Activated T-helper 2 cell treated with anti-CD3 and anti-CD28 coated beads, Interferon-gamma antibody, Interleukin-2, Interleukin-4, amounts not matched to agents 10 μg/mL and 5 μg/mL and 100 μg/mL, durations not matched to agents 14 hours and 24 hours and 36 hours (primary cell): ENCODE data around the gene NUDT6. TPM values are rescaled to one million over a fixed set of nuclear protein-coding genes. Genes with fewer than 3 reads are reported as not detected.
"Not testable (repeated sequence)": the region's sequence is repeated elsewhere in the genome, so short reads cannot be mapped to it uniquely, and the experiment has no call there.

Experiments
- DNase-seq: peaks from one replicate; pipeline ENCODE4 v3.0.0; 2021; ENCODE audit warnings: low spot score
- H3K27ac Mint-ChIP-seq: one replicate; pipeline ENCODE4 v1.8.0; 2021; ENCODE audit warnings: mixed read lengths
- H3K27me3 Mint-ChIP-seq: one replicate; pipeline ENCODE4 v1.8.0; 2021; ENCODE audit warnings: low read depth, mixed read lengths
- H3K36me3 Mint-ChIP-seq: one replicate; pipeline ENCODE4 v1.8.0; 2021; ENCODE audit warnings: low read depth, mixed read lengths
- H3K4me1 Mint-ChIP-seq: one replicate; pipeline ENCODE4 v1.8.0; 2021; ENCODE audit warnings: low read depth, mixed read lengths
- H3K4me3 Mint-ChIP-seq: one replicate; pipeline ENCODE4 v1.8.0; 2021; ENCODE audit warnings: low read depth, mild to moderate bottlenecking, moderate library complexity, mixed read lengths
- H3K9me3 Mint-ChIP-seq: one replicate; pipeline ENCODE4 v1.8.0; 2021; ENCODE audit warnings: mixed read lengths
- intact Hi-C: fragments of 100-400 bp; cut with micrococcal nuclease; formaldehyde crosslinking; loops from one replicate; pipeline ENCODE4 v1.15.1; 2023
- total RNA-seq: library from RNA; stranded (reverse); gene quantifications from 2 replicates; pipeline ENCODE4 v1.2.3, GENCODE V29; 2022

NUDT6 gene
- total RNA-seq, 1 donor from 2014 or later, result 8.5 TPM

DNA sequence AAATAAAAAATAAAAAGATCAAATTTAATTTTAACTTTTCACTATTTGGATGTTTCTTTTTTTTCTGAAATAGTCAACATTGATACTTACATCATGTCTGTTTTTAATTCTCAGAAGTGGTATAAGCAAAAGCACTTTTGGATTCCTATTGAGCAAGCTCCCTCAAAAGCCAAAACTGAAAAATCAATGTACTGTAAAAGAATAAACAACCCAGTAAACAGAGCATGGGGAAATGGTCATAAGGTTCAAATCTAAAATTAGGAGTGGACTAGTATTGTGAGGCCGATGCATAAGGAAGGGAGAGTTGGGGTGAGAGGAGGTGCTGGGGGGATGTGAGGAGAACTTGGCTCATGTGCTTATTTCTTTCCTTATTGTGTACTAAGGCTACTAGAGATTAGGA lies 37.9 kb downstream of the NUDT6 start:
- H3K4me1 Mint-ChIP-seq, result no peaks in the 10 kb centered on the region
- H3K4me3 Mint-ChIP-seq, result no peak overlapping the region
- no peak overlapping the region for H3K27ac Mint-ChIP-seq
- no peaks in the 10 kb centered on the region for H3K27me3 Mint-ChIP-seq
- H3K36me3 Mint-ChIP-seq, result peaks cover 17% of the 10 kb centered on the region
- intact Hi-C loops, result no loop called here
- peaks cover 12% of the 10 kb centered on the region for H3K9me3 Mint-ChIP-seq
- no peak for DNase-seq

GRCh38 chr4:122882857-122883735 lies 39.3 kb downstream of the NUDT6 start:
- Mint-ChIP-seq H3K27ac (no peak overlapping the region), H3K36me3 (peaks cover 16% of the 10 kb centered on the region), H3K4me3 (no peak overlapping the region), H3K27me3 (peaks cover 4% of the 10 kb centered on the region), H3K9me3 (peaks cover 15% of the 10 kb centered on the region), H3K4me1 (no peaks in the 10 kb centered on the region)
- intact Hi-C loops, result no loop called here
- DNase-seq, result no peak

DNA sequence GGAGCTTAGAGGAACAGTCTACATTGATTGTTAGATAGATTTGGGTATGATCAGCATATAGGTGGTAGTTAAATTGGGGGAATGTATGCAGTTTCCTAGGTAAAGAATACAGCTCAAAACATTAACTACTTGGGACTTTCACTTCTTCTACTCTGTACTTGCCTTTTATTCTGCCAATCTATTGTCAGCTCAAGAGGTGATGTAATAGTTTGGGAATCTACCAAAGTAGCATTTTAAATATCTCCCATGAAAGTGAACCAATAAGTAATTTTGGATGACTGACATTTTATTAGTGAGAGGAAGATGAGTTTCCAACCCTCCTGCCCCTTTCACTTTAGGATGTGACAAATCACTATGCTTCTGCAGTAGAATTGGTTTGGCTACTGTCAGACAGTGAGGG lies 43.4 kb downstream of the NUDT6 start:
- peaks cover 7% of the 10 kb centered on the region for H3K27me3 Mint-ChIP-seq
- no peak for DNase-seq
- intact Hi-C loops, result no loop called here
- H3K27ac Mint-ChIP-seq, result no peak overlapping the region
- H3K4me3 Mint-ChIP-seq, result no peak overlapping the region
- H3K9me3 Mint-ChIP-seq, result peaks cover 15% of the 10 kb centered on the region
- peaks cover 16% of the 10 kb centered on the region for H3K36me3 Mint-ChIP-seq
- H3K4me1 Mint-ChIP-seq, result no peaks in the 10 kb centered on the region

GRCh38 chr4:122876456-122876855 lies 45.9 kb downstream of the NUDT6 start:
- Mint-ChIP-seq H3K27ac (no peak overlapping the region), H3K9me3 (peaks cover 12% of the 10 kb centered on the region), H3K4me1 (no peaks in the 10 kb centered on the region), H3K36me3 (peaks cover 13% of the 10 kb centered on the region), H3K27me3 (peaks cover 20% of the 10 kb centered on the region), H3K4me3 (no peak overlapping the region)
- DNase-seq, result no peak
- intact Hi-C loops, result no loop called here

- DNase-seq, result no peak
- H3K4me1 Mint-ChIP-seq, result no peaks in the 10 kb centered on the region
- H3K9me3 Mint-ChIP-seq, result peaks cover 10% of the 10 kb centered on the region
- H3K36me3 Mint-ChIP-seq, result peaks cover 9% of the 10 kb centered on the region
- no peak overlapping the region for H3K4me3 Mint-ChIP-seq
- H3K27me3 Mint-ChIP-seq, result peaks cover 21% of the 10 kb centered on the region
- H3K27ac Mint-ChIP-seq, result no peak overlapping the region
- intact Hi-C loops, result no loop called here
Measured at GRCh38 chr4:122875949-122876348, 46.4 kb downstream of the NUDT6 start.

- H3K9me3 Mint-ChIP-seq, result peaks cover 8% of the 10 kb centered on the region
- no peak overlapping the region for H3K27ac Mint-ChIP-seq
- no peak overlapping the region for H3K4me3 Mint-ChIP-seq
- peaks cover 31% of the 10 kb centered on the region for H3K27me3 Mint-ChIP-seq
- intact Hi-C loops, result no loop called here
- H3K4me1 Mint-ChIP-seq, result no peaks in the 10 kb centered on the region
- no peak for DNase-seq
- no peaks in the 10 kb centered on the region for H3K36me3 Mint-ChIP-seq
Measured at GRCh38 chr4:122873821-122874593, 48.4 kb downstream of the NUDT6 start.

DNA sequence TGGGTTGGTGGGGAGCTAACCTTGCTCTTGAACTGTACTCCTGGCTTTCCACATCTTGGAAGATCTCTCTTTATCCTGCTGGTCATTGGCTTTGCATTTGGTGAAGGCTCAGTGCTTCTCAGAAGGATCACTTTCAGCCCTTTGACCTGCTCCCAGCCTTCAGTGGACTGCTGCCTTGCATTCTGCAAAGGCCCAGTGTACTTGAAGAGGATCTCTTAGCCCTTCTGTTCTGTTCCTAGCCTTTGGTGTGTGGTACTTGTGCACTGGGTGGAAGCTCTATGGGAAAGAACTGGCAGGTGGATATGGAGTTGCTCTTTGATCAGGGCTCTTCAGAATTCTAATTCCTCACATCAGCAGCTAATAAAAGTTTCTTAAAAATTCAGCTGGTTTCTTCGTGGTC lies 49.3 kb downstream of the NUDT6 start:
- Mint-ChIP-seq H3K9me3 (peaks cover 15% of the 10 kb centered on the region), H3K36me3 (no peaks in the 10 kb centered on the region), H3K4me3 (no peak overlapping the region), H3K4me1 (peaks cover 4% of the 10 kb centered on the region), H3K27me3 (peaks cover 27% of the 10 kb centered on the region), H3K27ac (no peak overlapping the region)
- intact Hi-C loops, result no loop called here
- DNase-seq, result no peak

GRCh38 chr4:122868235-122868634 lies 54.2 kb downstream of the NUDT6 start:
- H3K36me3 Mint-ChIP-seq, H3K4me3 Mint-ChIP-seq, H3K27ac Mint-ChIP-seq, DNase-seq, H3K4me1 Mint-ChIP-seq, intact Hi-C loops: not testable (repeated sequence)
- Mint-ChIP-seq H3K9me3 (peaks cover 16% of the 10 kb centered on the region), H3K27me3 (peaks cover 29% of the 10 kb centered on the region)

GRCh38 chr4:122865425-122865824 lies 57.0 kb downstream of the NUDT6 start:
- H3K27me3 Mint-ChIP-seq, result peaks cover 28% of the 10 kb centered on the region
- no peak overlapping the region for H3K4me3 Mint-ChIP-seq
- peaks cover 9% of the 10 kb centered on the region for H3K9me3 Mint-ChIP-seq
- no peak for DNase-seq
- H3K4me1 Mint-ChIP-seq, result peaks cover 4% of the 10 kb centered on the region
- no peak overlapping the region for H3K27ac Mint-ChIP-seq
- no peaks in the 10 kb centered on the region for H3K36me3 Mint-ChIP-seq
- intact Hi-C loops, result no loop called here

DNA sequence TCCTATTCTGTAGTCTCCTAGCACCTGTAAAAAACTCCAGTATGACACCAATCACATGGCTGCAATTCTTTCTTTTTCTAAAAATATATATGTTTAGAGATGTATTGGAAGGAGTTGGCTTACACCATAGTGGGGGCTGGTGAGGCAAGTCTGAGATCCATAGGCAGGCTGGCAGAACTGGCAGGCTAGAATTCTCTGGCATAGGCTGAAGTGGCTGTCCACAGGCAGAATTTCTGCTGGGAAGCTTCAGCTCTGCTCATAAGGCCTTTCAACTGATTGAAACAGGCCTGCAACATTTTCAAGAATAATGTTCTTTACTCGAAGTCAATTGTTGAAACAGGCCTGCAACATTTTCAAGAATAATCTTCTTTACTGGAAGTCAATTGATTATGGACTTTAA lies 58.8 kb downstream of the NUDT6 start:
- peaks cover 6% of the 10 kb centered on the region for H3K9me3 Mint-ChIP-seq
- H3K27ac Mint-ChIP-seq, result no peak overlapping the region
- H3K36me3 Mint-ChIP-seq, result no peaks in the 10 kb centered on the region
- intact Hi-C loops, result no loop called here
- DNase-seq, result no peak
- H3K4me1 Mint-ChIP-seq, result peaks cover 2% of the 10 kb centered on the region
- H3K27me3 Mint-ChIP-seq, result peaks cover 27% of the 10 kb centered on the region
- H3K4me3 Mint-ChIP-seq, result no peak overlapping the region

DNA sequence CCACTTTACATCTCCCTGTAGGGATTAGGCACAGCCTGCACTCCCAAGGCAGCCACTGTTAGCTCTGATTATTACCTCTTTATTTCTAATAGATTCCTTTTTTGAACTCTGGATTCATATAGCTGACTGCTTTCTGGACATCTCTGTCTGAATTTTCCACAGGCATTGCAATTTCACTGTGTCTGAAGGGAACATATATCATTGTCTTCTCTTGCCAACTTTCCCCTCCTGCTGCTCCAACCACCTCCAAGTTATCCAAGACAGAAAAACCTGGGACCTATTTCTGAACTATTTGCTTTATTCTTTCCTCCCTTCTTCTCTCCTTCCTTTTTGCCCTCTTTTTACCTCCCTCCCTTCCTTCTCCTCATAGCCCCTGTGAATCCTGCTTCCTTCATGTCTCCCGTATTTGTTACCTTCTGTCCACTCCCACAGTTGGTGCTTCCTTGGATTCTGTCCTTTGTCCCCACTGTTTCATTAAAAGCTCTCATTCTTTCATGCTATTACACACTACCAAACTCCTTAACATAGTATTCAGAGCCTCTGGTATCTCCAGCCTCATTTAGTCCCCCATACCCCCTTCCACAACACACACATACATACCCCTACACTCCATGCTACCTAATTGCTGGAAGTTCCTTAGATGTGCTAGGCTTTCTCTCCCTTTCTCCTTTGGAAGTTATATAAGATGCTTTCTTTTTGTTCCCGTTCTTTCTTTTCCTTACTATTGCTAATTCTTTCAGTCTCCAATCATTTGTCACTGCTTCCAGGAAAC lies 61.0 kb downstream of the NUDT6 start:
- DNase-seq, result no peak
- intact Hi-C loops, result no loop called here
- no peaks in the 10 kb centered on the region for H3K9me3 Mint-ChIP-seq
- no peak overlapping the region for H3K4me3 Mint-ChIP-seq
- H3K27ac Mint-ChIP-seq, result no peak overlapping the region
- peaks cover 37% of the 10 kb centered on the region for H3K27me3 Mint-ChIP-seq
- no peaks in the 10 kb centered on the region for H3K4me1 Mint-ChIP-seq
- H3K36me3 Mint-ChIP-seq, result no peaks in the 10 kb centered on the region

DNA sequence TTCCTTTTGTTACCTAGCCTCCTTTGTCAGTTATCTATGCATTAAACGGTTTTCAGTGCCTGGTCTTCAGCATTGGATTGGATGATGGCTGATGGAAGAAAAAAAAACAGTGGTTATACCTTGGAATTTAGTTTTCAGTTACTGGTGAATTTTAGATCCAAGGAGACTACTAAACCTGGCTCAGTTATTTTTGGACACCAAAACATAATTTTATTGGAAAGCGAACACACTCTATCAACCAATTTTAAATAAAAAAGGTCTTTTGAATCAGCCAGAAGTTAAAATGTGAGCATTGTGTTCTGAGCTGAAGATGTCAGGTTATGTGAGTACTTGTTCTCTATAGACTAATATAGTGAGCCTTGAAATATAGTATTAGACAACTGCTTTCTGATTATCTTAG lies 63.7 kb downstream of the NUDT6 start:
- H3K9me3 Mint-ChIP-seq, result no peaks in the 10 kb centered on the region
- no peaks in the 10 kb centered on the region for H3K36me3 Mint-ChIP-seq
- DNase-seq, result no peak
- H3K4me1 Mint-ChIP-seq, result no peaks in the 10 kb centered on the region
- no peak overlapping the region for H3K4me3 Mint-ChIP-seq
- no peak overlapping the region for H3K27ac Mint-ChIP-seq
- peaks cover 34% of the 10 kb centered on the region for H3K27me3 Mint-ChIP-seq
- intact Hi-C loops, result no loop called here
